ENCODE data around the gene DZIP1.
A peak's percentile ranks its signal among the peaks of the same experiment; 100 is the strongest.

DZIP1 gene

DNA sequence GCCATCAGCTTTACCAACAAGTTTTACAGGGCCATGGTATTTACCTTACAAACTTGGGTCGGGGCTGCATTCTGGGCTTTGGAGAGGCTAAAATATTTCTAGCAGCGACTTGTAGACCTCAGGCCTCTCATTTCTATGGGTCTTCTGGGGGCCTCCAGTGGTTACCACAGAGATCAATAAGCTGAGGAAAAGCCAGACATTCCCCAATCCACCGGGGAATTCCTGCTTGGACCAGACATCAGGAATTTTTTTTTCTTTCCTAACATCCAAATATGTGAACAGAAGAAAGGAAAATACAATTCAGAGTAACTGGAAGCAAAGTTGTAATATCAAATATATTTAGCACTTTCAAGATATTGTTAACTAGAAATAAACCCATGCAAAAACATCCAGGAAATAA, 1.5 kb downstream of the DZIP1 start:
- DNase-seq (ENCODE audit: low read depth): no peak

DNA sequence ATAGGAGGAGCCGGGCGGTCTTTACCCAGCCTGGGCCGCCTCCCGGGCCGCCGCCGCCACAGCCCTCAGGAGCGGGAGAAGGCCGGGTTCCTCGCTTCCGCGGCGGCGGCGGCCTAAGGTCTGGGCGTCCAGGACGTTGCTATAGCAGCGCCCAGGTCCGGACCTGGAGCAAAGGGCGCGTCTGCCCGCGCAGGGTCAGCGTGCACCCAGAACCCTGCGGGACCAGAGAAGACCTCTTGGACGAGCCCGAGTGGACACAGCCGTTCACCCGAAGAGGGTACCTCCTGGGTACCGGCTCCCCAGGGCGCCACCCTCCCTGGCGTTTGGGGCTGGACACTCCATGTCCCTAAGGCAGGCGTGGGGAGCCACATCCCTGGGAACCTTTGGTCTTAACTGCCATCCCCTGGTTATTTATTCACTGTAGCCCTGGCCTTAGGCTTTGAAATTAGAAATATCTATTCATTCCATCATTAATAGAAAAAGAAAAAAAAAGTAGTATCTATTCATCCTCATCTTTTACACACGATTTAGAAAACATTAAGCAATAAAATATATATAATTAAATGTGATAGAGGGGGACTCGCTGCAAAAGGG, 2.4 kb downstream of the DZIP1 start:
- DNase-seq (ENCODE audit: low read depth): peak; percentile 67

DNA sequence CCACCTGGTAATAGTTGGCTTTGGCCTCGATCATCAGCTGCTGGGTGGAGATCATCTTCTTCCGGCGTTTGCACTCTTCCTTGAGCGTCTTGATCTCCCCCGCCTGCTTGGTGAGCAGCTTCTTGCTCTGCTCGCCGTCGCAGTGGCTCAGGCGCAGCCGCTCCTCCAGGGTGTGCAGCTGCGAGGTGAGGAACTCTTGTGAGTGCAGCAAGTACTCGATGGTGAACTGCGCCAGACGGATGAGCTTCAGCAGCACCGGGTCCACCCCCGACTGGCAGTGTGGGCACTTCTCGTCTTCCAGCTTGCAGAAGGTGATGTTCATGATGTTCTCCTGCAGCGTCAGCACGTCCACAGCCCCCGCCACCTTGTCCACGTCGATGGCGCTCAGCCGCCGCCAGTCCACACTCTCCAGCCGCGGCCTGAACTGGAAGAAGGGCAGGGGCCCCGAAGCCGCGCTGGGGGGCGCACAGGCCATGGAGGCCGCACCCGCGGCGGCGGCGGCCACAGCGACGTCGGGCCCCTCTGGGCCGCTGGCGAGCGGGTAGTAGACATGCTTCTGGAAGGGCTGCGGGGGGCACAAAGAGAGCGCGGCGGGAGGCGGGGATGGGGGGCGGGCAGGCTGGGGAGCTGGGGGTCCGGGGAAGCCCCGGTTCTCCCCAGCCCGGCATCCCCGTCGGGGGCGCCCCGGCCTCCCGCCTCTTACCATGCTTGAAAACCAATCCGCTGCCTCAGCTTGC, 3.0 kb downstream of the DZIP1 start:
- DNase-seq (ENCODE audit: low read depth): peak; percentile 49

DNA sequence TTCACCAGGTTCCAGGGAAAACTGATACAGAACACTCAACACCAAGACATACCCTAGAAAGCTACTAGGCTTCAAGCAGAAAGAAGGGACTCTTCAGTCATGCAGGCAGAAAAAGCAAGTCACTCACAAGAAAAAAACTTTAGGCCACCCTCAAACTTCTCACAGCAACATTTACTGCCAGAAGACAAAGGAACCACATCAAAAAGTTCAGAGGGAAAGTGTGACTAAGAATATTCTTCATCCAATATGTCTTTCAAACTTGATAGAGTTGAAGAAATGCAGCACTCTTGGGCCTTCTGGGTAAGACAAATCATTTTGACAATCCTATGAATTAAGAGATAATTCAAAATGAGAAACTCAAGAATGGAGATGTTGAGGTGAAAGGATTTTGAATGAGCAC, 7.7 kb downstream of the DZIP1 start:
- no peak for DNase-seq (ENCODE audit: low read depth)

DNA sequence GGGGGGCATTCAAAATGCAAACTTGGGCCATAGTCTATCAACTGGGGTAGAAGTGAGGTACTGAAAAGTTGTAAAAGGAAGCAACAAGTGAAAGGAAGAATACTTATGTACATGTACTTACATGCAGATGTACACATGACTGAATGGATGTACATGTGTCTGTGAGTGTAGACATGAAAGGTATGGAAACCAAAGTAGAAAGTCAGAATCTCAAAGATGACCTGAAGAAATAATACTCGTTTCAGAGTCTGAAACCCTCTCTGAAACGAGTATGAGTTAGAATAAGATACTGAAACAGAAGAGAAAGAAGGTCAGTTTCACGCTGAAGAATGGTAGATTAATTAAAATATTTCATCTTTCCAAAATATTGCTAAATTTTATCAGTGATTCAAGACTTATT, 13.9 kb downstream of the DZIP1 start:
- DNase-seq (ENCODE audit: low read depth): no peak

DNA sequence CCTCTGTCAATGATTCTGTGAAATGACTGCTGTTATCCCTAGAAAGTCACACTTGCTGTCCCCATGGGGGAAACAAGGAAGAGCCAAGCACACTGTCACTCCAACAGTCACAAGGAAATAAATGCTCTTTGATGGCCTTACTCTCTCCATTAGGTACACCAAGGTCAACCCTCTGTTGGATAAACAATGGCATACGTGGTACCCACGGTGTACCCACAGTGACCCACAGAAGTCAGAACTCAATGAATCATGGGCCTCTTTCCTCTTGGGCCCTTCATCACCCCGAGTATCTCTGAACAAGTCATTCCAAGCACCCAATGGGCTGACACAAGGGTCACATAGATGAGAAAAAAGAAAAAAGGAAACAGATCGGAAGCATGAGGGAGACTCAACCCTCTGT, 15.4 kb downstream of the DZIP1 start:
- no peak for DNase-seq (ENCODE audit: low read depth)

DNA sequence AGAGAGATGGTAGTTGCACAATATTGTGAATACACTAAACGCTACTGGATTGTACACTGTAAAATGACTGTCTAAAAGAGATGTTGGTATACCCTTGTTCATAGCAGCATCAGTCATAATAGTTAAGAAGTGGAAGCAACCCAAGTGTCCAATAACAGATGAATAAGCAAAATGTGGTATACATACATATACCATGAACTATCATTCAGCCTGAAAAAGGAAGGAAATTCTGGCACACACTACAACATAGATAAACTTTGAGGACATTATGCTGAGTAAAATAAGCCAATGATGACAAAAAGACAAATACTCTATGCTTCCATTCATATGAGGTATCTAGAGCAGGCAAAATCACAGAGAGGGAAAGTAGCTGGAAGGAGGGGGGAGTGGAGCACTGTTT, 16.0 kb downstream of the DZIP1 start:
- DNase-seq (ENCODE audit: low read depth): no peak

DNA sequence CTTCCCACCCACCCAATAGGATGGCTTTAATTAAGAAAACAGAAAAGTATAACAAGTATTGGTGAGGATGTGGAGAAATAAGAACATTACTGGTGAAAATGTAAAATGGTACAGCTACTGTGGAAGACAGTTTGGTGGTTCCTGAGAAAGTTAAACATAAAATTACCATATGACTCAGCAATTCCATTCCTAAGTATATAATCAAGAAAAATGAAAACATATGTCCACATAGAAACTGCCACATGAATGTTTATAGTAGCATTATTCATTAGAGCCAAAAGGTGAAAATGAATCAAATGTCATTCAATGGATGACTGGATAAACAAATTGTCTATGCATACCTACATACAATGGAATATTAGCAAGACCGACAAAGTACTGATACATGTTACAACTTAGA, 16.9 kb downstream of the DZIP1 start:
- DNase-seq (ENCODE audit: low read depth): peak; percentile 72

DNA sequence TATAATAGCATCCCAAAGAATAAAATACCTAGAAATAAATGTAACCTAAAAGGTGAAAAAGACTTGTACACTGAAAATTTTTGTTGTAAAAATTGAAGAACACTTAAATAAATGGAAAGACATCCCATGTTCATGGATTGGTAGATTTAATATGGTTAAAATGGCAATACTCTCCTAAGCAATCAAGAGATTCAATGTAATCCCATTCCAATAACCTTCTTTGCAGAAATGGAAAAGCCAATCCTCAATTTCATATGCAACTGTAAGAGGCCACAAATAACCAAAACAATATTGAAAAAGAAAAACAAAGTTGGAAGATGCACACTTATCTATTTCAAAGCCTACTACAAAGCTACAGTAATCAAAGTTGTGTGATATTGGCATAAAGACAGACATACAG, 17.7 kb downstream of the DZIP1 start:
- DNase-seq (ENCODE audit: low read depth): no peak

DNA sequence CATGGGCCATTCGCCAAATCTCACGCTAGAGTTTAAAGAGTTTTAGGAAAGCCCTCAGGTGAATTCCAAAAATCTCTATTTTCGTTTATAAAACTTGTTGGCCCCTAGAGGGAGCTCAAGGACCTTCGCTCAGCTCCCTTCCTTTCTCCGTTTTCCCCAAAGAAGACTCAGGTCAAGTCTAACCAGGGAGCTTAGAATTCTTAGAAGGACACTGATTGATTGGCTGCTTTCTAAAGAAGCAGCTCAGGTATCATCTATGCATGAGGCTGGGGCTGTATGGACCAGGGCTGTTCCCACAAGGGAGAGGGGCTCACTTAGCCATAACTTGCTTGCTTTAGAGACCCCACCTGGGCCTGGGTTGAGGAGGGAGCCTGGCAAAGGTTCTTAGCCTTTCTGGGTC, 20.5 kb downstream of the DZIP1 start:
- peak; percentile 70 for DNase-seq (ENCODE audit: low read depth)

DNA sequence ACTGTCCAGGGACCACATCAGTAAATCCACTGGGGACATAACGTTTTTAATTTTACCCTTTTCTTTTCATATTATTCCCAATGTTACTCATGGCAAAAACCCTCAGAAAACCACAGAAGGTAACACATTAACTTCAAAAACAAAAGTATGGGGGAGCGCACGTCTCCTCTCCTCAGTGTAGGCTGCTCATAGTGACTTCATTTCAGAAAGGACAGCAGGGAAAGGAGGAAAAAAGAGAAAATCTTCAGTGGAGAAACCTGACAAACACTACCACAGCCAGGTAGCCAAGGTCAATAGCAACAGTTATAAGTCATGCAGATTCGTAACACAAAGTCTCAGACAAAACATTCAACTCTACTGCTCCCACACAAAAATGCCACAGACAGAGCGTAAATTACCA, 21.4 kb downstream of the DZIP1 start:
- no peak for DNase-seq (ENCODE audit: low read depth)

DNA sequence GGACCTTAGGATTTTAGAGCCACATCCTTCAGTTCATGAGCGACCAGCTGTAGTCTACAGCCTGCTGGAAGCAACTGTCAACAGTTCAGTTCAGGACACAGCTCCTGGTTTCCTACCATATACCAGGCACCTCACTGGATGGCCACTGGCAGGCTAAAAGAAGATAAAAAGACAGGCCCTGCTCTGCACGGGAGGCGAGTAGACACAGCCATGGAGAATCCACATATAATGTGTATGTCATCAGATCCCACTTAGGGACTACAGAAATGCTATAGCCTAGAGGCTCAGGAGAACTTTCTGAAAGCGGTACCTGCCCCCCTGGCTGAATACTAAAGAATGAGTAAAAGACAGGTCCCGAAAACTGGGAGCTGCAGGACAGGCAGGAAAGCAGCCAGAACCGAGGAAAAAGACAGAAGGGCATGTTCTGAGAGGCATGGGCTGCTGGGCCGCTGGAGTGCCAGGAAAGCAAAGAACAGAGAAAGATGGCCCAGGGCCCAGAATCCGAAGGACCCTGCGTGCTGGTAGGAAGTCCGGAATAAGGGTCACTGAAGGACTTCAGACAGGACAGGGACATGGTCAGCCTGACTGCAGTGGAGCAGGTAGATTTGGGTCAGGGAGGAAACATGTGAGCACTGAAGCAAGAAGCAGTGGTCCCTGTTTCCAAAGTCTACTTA, 23.5 kb downstream of the DZIP1 start:
- no peak for DNase-seq (ENCODE audit: low read depth)

DNA sequence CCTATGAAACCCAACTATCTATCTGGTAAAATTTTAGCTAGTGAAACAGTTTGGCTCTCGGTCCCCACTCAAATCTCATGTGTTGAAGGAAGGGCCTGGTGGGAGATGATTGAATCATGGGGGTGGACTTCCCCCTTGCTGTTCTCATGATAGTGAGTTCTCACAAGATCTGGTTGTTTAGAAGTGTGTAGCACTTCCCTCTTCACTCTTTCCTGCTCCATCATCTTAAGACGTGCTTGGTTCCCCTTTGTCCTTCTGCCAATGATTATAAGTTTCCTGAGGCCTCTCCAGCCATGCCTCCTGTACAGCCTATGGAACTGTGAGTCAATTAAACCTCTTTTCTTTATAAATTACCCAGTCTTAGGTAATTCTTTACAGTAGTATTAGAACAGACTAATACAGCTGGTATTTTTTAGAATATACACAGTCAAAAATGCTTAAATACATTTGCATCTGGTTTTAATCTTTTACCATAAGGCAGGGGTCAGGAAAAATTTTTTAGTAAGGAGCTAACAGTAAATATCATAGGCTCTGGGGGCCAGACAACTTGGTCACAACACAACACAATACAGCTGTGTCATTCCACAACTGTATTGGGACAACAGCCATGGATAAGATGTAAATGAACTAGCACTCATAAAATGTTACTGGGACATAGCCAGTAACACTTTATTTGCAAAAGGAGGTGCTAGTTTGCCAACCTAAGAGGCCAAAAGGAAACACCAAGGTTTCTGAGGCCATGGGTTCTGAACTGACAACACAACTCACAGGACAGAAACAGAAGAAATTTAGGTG, 24.3 kb downstream of the DZIP1 start:
- DNase-seq (ENCODE audit: low read depth): no peak

DNA sequence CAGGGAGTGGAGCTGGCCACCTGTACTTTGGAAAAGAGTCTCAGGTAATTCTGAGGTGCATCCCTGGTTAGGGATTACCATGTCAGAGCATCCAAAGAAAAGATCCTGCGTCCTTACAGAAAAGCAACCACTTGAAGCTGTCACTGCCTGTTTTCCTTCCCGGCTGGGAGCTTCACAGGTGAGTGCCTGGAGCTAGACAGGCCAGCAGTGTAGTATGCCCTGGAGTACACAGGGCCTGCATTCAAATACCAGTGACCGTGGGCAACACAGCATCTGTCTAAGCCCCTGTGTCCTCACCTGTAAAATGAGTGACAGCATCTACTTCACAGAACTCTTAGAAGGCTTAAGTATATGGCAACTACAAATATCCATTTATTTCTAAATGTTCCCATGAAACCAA, 29.0 kb downstream of the DZIP1 start:
- no peak for DNase-seq (ENCODE audit: low read depth)

DNA sequence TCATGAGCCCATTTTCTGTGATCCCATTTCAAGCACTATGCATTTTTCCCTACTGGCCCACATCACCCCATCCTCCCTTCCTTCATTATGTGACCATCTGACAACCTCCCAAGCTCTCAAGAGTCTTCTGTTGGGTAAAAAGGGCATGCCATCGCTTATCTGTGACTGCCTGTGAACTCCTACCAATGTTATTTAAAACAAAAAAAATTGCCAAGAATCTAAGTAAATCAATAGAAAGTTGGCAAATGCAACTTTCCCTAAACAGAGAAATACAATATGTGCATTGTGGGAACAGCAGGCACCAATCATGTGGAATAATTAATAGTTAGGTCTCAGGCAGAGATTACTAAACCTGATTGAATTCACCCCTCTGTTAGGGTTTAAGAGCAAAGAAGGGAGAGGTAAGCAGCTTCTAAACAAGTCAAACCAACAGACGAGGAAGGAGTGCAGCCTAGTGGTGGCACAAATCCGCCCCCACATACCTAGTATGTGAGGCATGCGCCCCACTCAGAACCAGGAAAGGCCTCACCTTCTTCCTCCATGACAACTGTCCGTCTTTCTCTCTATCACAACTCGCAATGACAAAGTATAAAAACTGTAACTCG, 29.8 kb downstream of the DZIP1 start:
- DNase-seq (ENCODE audit: low read depth): no peak

DNA sequence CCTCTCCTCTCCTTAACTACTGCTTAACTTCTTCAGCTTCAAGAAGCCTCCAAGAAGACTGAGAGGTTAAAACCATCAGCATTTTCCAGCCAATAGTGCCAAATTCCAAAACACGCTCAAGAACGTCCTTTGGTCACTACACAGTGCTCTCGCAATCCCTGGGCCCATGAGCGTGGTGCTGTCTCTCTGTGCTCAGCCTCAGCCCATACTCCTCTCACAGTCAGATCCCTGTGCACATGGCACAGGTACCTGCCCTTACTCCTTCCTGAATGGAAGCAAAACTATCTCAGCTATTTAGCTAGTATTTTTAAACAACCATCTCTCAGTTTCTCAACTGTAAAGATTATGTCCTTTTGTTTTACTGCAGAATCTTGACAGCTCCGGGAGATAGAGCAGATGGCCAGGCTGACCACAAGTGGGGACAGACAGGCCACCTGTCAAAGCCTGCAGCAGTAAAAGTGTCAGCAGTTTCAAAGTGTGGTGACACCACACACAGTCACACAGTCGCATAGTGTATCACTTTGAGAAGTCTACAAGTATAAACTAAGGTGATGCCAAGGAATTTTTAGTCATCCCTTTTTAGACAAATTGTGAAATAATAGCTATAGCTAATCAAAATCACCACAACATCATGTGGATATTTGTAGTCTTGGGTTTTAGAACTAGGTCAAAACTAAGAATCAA, 35.7 kb downstream of the DZIP1 start:
- DNase-seq (ENCODE audit: low read depth): no peak

DNA sequence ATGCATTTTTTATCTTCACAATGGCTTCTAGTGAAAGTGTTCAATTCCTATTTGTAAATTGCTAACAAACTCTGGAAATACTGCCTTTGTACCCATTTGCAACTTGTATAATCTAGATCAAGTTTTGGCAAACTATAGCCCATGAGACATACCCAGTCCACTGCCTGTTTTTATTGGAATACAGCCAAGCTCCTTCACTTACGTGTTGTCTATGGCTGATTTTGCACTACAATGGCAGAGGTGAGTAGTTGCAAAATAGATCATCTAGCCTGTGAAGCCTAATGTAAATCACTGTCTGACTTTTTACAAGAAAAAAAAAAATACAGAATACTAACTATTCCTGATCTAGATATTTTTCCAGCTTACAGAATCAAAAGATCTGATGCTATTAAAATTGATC, 37.1 kb downstream of the DZIP1 start:
- DNase-seq (ENCODE audit: low read depth): peak; percentile 59

DNA sequence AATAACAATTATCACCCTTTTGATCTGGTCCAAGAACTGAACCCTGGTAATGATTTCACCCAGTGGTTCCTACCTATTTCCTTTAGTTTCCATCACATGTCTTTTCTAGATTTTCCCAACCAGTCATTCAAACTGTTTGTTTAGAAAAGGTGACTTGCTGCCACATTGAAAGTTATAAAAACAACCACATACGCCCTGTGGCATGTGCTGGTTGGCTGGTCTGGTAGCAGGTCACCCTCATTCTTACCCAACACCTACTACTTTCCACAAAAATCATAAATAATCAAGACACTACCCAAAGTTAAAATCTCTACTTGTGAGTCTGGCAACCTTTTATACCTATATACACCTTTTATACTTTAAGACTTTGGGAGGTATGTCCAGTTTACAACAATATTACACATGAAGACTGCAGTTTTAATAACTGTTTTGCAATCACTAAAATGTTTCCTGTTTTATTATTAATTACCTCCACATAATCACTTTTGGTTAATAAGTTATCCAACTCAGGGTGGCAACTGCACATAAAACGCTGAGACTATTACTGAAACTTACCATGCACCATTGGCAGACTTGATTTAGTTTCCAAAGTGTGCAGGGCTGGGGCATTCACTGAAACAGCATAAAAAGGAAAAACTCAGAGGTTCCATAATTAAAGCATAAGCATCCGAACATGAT, 38.9 kb downstream of the DZIP1 start:
- no peak for DNase-seq (ENCODE audit: low read depth)

DNA sequence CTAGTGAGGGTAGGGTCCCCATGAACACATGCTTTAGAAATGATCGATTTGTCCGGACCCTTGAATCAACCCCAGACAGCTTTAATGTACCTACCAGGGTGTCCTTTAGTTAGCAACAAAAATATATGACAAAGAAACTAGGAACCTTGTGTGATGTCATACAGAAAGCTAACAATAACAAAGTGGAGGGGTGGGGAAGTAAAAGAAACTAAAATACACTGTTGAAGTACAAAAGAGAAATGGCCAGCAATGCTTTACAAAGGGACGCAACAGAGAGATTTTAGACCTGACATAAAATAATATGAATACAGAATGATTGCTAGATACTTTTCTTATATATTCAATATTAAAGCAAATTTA, 40.0 kb downstream of the DZIP1 start:
- no peak for DNase-seq (ENCODE audit: low read depth)

DNA sequence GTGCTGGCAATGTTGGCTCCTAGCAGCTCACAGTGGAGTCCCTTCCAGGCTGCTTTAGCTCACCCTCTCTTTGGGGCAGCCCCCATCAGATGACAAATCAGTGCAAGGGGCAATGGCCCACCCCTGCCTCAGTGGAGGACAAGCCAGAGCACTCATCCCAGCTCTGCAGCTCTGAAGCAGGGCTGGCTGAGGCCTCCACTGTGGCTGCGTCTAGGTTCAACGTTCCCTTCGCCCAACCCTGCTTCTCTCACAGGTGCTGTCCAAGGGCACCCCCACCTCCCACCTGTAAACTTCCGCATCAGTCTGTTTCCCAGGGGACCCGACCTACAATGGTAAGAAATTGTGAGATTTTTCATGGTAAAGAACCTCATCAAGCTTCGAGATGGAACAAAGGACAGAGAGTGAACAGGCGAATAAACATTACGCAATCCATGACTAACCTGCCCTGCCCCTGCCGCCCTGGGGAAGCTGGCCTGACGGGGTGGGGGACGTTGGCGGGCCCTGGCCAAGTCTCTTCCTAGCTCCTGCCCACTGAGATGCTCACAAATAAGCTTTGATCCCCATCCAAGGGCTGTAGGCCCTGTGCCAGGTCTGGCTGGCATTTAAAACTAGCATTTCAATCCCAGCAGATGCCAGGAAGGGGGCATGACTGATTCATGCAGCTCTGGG, 40.5 kb downstream of the DZIP1 start:
- DNase-seq (ENCODE audit: low read depth): no peak

DNA sequence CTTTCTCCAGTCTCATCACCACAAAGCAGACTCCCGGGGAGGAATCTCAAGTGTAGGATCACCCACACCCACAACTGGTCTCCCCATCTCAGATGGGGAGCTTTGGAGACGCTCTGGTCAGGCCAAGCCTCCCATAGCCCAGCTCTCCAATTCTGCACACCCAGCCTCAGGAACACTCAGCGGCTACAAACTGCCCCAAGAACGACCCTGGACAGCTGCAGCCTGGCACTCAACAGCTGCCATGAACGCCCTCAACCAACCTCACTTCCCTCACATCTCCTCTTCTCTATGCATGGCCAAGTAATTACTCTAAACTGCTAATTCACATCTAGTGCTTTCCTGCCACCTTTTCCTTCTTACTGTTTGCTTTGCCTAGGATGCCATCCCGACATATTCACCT, 42.6 kb downstream of the DZIP1 start:
- no peak for DNase-seq (ENCODE audit: low read depth)

Data from EH (cell line).